ENCODE results near the gene LIMK1. TPM values are rescaled to one million over a fixed set of nuclear protein-coding genes. Genes with fewer than 3 reads are reported as not detected.

The LIMK1 gene
- total and polyA plus RNA-seq, 2 experiments from 2014 or later: 13.0 to 96.5 TPM

GRCh38 chr7:74082770-74083116, 861 bp upstream of the LIMK1 start (continued):
- no peak for TF ChIP-seq ZNF462 (CRISPR knock-in tag; IDR thresholded peaks at IDR 0.05)
- no peak for TF ChIP-seq ZNF331 (CRISPR knock-in tag; IDR thresholded peaks at IDR 0.05; ENCODE audit: low read depth)
- TF ChIP-seq POLR2AphosphoS5 (IDR thresholded peaks at IDR 0.05; ENCODE audit: low read depth): no peak
- no peak for TF ChIP-seq JUNB (IDR thresholded peaks at IDR 0.05; ENCODE audit: unreplicated experiment)
- TF ChIP-seq NANOG (IDR thresholded peaks at IDR 0.05; ENCODE audit: borderline replicate concordance): no peak
- TF ChIP-seq CREB1 (CRISPR knock-in tag; IDR thresholded peaks at IDR 0.05; ENCODE audit: low read depth): no peak
- no peak for TF ChIP-seq REST (IDR thresholded peaks at IDR 0.05; ENCODE audit: unreplicated experiment)
